Measurements from ENCODE around the gene SPDYE6. TPM values are rescaled to one million over a fixed set of nuclear protein-coding genes. Genes with fewer than 3 reads are reported as not detected.

The SPDYE6 gene
- total RNA-seq, 5 donors from 2014 or later (not counting 1 experiment from before 2014, with no cell fraction given), result not detected

- Histone ChIP-seq H3K27ac (ENCODE audit: low read length) (peak overlapping the region; percentile 73), H3K4me3 (ENCODE audit: control insufficient read depth in 1 of 2, extremely low read depth in 1 of 2, low read length in 1 of 2) (peak overlapping the region; percentile 89 to 99), H3K9me3 (no peaks in the 10 kb centered on the region), H3K27me3 (replicated peaks in 1 of 2; ENCODE audit: control insufficient read depth in 2 of 2, extremely low read depth in 1 of 2, insufficient read depth in 2 of 2, low read length in 1 of 2) (no peaks in the 10 kb centered on the region), H3K36me3 (ENCODE audit: control insufficient read depth in 2 of 2, extremely low read depth in 1 of 2, insufficient read depth in 1 of 2, low read length in 1 of 2) (peaks cover 8 to 22% of the 10 kb centered on the region in 2 donors), H3K4me1 (ENCODE audit: control insufficient read depth in 1 of 2, extremely low read depth in 1 of 2, insufficient read depth in 2 of 2, low read length in 2 of 2) (peaks cover 11 to 23% of the 10 kb centered on the region in 2 experiments)
- Mint-ChIP-seq H3K9me3 (no peaks in the 10 kb centered on the region), H3K27ac (peak overlapping the region; percentile 96 to 97), H3K36me3 (peaks cover 14% of the 10 kb centered on the region), H3K4me1 (peaks cover 22 to 25% (median 24%) of the 10 kb centered on the region in 3 donors), H3K4me3 (peak overlapping the region; percentile 90 to 93 (median 91)), H3K27me3 (no peaks in the 10 kb centered on the region)
- CTCF ChIA-PET, result interaction anchor here (0.6 to 1.3 kb wide), 5 partner anchors 15 to 166 kb away, joined by 3 to 4 read pairs (median 3); no protein-coding TSS in a partner anchor
- DNase-seq (no peak), ATAC-seq (replicated peaks in 1 of 4) (no peak)
- WGBS (ENCODE audit: insufficient coverage), result no CpG with 5 or more reads among the region's 12 CpGs
- POLR2A ChIA-PET, result interaction anchor here (0.5 to 1.0 kb wide), 3 partner anchors 26 to 1176 kb away, joined by 3 to 9 read pairs (median 3); no protein-coding TSS in a partner anchor
These were observed 40.4 kb upstream of the SPDYE6 start for GRCh38 chr7:102396710-102397019.

- ChIA-PET POLR2A (interaction anchor here (1.0 to 1.1 kb wide), 3 partner anchors 30 to 36 kb away, joined by 3 to 4 read pairs (median 3); no protein-coding TSS in a partner anchor), CTCF (interaction anchor here (0.6 to 1.3 kb wide), 6 partner anchors 16 to 362 kb away, joined by 3 to 5 read pairs (median 4); no protein-coding TSS in a partner anchor)
- Mint-ChIP-seq H3K4me3 (peak within 1 kb of the TSS; percentile 90 to 93 (median 91)), H3K36me3 (peaks cover 13% of the 10 kb centered on the region), H3K4me1 (peaks cover 22 to 25% (median 24%) of the 10 kb centered on the region in 3 donors), H3K9me3 (no peaks in the 10 kb centered on the region), H3K27me3 (no peaks in the 10 kb centered on the region), H3K27ac (peak within 1 kb of the TSS; percentile 96 to 97)
- Histone ChIP-seq H3K4me3 (ENCODE audit: control insufficient read depth in 1 of 2, extremely low read depth in 1 of 2, low read length in 1 of 2) (peak within 1 kb of the TSS; percentile 89 to 99), H3K9me3 (no peaks in the 10 kb centered on the region), H3K27me3 (replicated peaks in 1 of 2; ENCODE audit: control insufficient read depth in 2 of 2, extremely low read depth in 1 of 2, insufficient read depth in 2 of 2, low read length in 1 of 2) (no peaks in the 10 kb centered on the region), H3K27ac (ENCODE audit: low read length) (peak within 1 kb of the TSS; percentile 73), H3K4me1 (ENCODE audit: control insufficient read depth in 1 of 2, extremely low read depth in 1 of 2, insufficient read depth in 2 of 2, low read length in 2 of 2) (peaks cover 11 to 23% of the 10 kb centered on the region in 2 experiments), H3K36me3 (ENCODE audit: control insufficient read depth in 2 of 2, extremely low read depth in 1 of 2, insufficient read depth in 1 of 2, low read length in 1 of 2) (peaks cover 8 to 20% of the 10 kb centered on the region in 2 donors)
- whole genome bisulfite sequencing (ENCODE audit: insufficient coverage), result 1% methylated on average over 47 of the region's 59 CpGs
- ATAC-seq (replicated peaks in 1 of 4), result peak; percentile 96 to 98 (median 97)
- peak; percentile 62 to 95 (median 85) for DNase-seq
These were observed 39.8 kb upstream of the SPDYE6 start, which contains the start of gene PRKRIP1 for GRCh38 chr7:102395873-102396709. Gene PRKRIP1 (plus strand): TSS chr7:102396363. CDS start chr7:102396412, 49 bp downstream.

GRCh38 chr7:102395592-102395872 is 39.3 kb upstream of the SPDYE6 start:
- ChIA-PET CTCF (interaction anchor here in 1 of 2 donors (0.6 to 1.3 kb wide), 5 partner anchors 16 to 710 kb away, joined by 3 to 5 read pairs (median 4); no protein-coding TSS in a partner anchor), POLR2A (interaction anchor here (1.0 to 1.1 kb wide), 3 partner anchors 31 to 37 kb away, joined by 3 to 4 read pairs (median 3); no protein-coding TSS in a partner anchor)
- Histone ChIP-seq H3K36me3 (ENCODE audit: control insufficient read depth in 2 of 2, extremely low read depth in 1 of 2, insufficient read depth in 1 of 2, low read length in 1 of 2) (peaks cover 8 to 16% of the 10 kb centered on the region in 2 donors), H3K27ac (ENCODE audit: low read length) (peak overlapping the region; percentile 30), H3K4me1 (ENCODE audit: control insufficient read depth in 1 of 2, extremely low read depth in 1 of 2, insufficient read depth in 2 of 2, low read length in 2 of 2) (peaks cover 11 to 26% of the 10 kb centered on the region in 2 experiments), H3K9me3 (no peaks in the 10 kb centered on the region), H3K4me3 (ENCODE audit: control insufficient read depth in 1 of 2, extremely low read depth in 1 of 2, low read length in 1 of 2) (peak overlapping the region; percentile 89 to 99), H3K27me3 (replicated peaks in 1 of 2; ENCODE audit: control insufficient read depth in 2 of 2, extremely low read depth in 1 of 2, insufficient read depth in 2 of 2, low read length in 1 of 2) (no peaks in the 10 kb centered on the region)
- peak overlapping the region; percentile 90 to 93 (median 91) for H3K4me3 Mint-ChIP-seq
- H3K27ac Mint-ChIP-seq, result peak overlapping the region; percentile 96 to 97
- H3K4me1 Mint-ChIP-seq, result peaks cover 22 to 25% (median 24%) of the 10 kb centered on the region in 3 donors
- peaks cover 9% of the 10 kb centered on the region for H3K36me3 Mint-ChIP-seq
- DNase-seq (no peak), ATAC-seq (replicated peaks in 1 of 4) (peak in 1 of 4 experiments; percentile 3)
- H3K27me3 Mint-ChIP-seq, result no peaks in the 10 kb centered on the region
- 26% methylated on average over 8 of the region's 9 CpGs for WGBS (ENCODE audit: insufficient coverage)
- no peaks in the 10 kb centered on the region for H3K9me3 Mint-ChIP-seq

- Mint-ChIP-seq H3K4me3 (no peak overlapping the region), H3K27me3 (no peaks in the 10 kb centered on the region), H3K4me1 (peaks cover 20 to 25% (median 24%) of the 10 kb centered on the region in 3 donors), H3K27ac (no peak overlapping the region), H3K9me3 (no peaks in the 10 kb centered on the region), H3K36me3 (no peaks in the 10 kb centered on the region)
- peaks cover 0 to 3% of the 10 kb centered on the region in 2 donors for H3K36me3 ChIP-seq (ENCODE audit: control insufficient read depth in 2 of 2, extremely low read depth in 1 of 2, insufficient read depth in 1 of 2, low read length in 1 of 2)
- 98% methylated on average over 5 of the region's 9 CpGs for WGBS (ENCODE audit: insufficient coverage)
- no peak overlapping the region for H3K27ac ChIP-seq (ENCODE audit: low read length)
- no peaks in the 10 kb centered on the region for H3K9me3 ChIP-seq
- DNase-seq (no peak), ATAC-seq (replicated peaks in 1 of 4) (no peak)
- no peak overlapping the region for H3K4me3 ChIP-seq (ENCODE audit: control insufficient read depth in 1 of 2, extremely low read depth in 1 of 2, low read length in 1 of 2)
- POLR2A ChIA-PET, result interaction anchor here in 1 of 2 donors (0.7 kb wide), 1 partner anchor 1808 kb away, joined by 6 read pairs; no protein-coding TSS in a partner anchor
- no peaks in the 10 kb centered on the region for H3K27me3 ChIP-seq (replicated peaks in 1 of 2; ENCODE audit: control insufficient read depth in 2 of 2, extremely low read depth in 1 of 2, insufficient read depth in 2 of 2, low read length in 1 of 2)
- CTCF ChIA-PET, result interaction anchor here (0.6 to 1.2 kb wide), 4 partner anchors 8 to 113 kb away, joined by 3 to 7 read pairs (median 6); no protein-coding TSS in a partner anchor
- H3K4me1 ChIP-seq (ENCODE audit: control insufficient read depth in 1 of 2, extremely low read depth in 1 of 2, insufficient read depth in 2 of 2, low read length in 2 of 2), result peaks cover 11 to 26% of the 10 kb centered on the region in 2 experiments
These were observed 37.2 kb upstream of the SPDYE6 start for GRCh38 chr7:102393467-102393866.

GRCh38 chr7:102392330-102392729 is 36.1 kb upstream of the SPDYE6 start:
- WGBS (ENCODE audit: insufficient coverage), result no CpG with 5 or more reads among the region's 1 CpG
- DNase-seq (no peak), ATAC-seq (replicated peaks in 1 of 4) (no peak)
- POLR2A ChIA-PET, result no interaction called here
- H3K4me1 Mint-ChIP-seq, result peaks cover 18 to 20% (median 18%) of the 10 kb centered on the region in 3 donors
- Histone ChIP-seq H3K4me1 (ENCODE audit: control insufficient read depth in 1 of 2, extremely low read depth in 1 of 2, insufficient read depth in 2 of 2, low read length in 2 of 2) (peaks cover 8 to 19% of the 10 kb centered on the region in 2 experiments), H3K27me3 (replicated peaks in 1 of 2; ENCODE audit: control insufficient read depth in 2 of 2, extremely low read depth in 1 of 2, insufficient read depth in 2 of 2, low read length in 1 of 2) (no peaks in the 10 kb centered on the region), H3K9me3 (no peaks in the 10 kb centered on the region), H3K4me3 (ENCODE audit: control insufficient read depth in 1 of 2, extremely low read depth in 1 of 2, low read length in 1 of 2) (no peak overlapping the region), H3K27ac (ENCODE audit: low read length) (no peak overlapping the region), H3K36me3 (ENCODE audit: control insufficient read depth in 2 of 2, extremely low read depth in 1 of 2, insufficient read depth in 1 of 2, low read length in 1 of 2) (peaks cover 0 to 3% of the 10 kb centered on the region in 2 donors)
- H3K27me3 Mint-ChIP-seq, result no peaks in the 10 kb centered on the region
- no peak overlapping the region for H3K4me3 Mint-ChIP-seq
- no peaks in the 10 kb centered on the region for H3K9me3 Mint-ChIP-seq
- no peak overlapping the region for H3K27ac Mint-ChIP-seq
- H3K36me3 Mint-ChIP-seq, result no peaks in the 10 kb centered on the region
- CTCF ChIA-PET, result interaction anchor here (0.6 to 1.8 kb wide), 6 partner anchors 13 to 1236 kb away, joined by 3 to 5 read pairs (median 4); no protein-coding TSS in a partner anchor

Measured in T-cell (primary cell).